HepG2 (cell line): ENCODE measurements around the gene PSMD12. TPM values are rescaled to one million over a fixed set of nuclear protein-coding genes. Genes with fewer than 3 reads are reported as not detected.

Source experiments
- AKAP8 ChIP-seq: sonication (generic); formaldehyde crosslinking; IDR thresholded peaks from 2 replicates; pipeline ENCODE4 v1.5.1; 2020; ENCODE audit warnings: mild to moderate bottlenecking, missing genetic modification reagents
- DNMT1 ChIP-seq: sonication (generic); formaldehyde crosslinking; IDR thresholded peaks from 2 replicates; pipeline ENCODE4 v1.5.1; 2020; ENCODE audit warnings: mild to moderate bottlenecking, missing genetic modification reagents
- GATAD2A ChIP-seq: IDR thresholded peaks from 2 replicates; pipeline ENCODE4 v1.6.1; 2016
- IKZF5 ChIP-seq: IDR thresholded peaks from 2 replicates; pipeline ENCODE4 v1.6.1; 2018; ENCODE audit warnings: missing genetic modification reagents, mild to moderate bottlenecking, missing compliant biosample characterization
- KDM3A ChIP-seq: IDR thresholded peaks from 2 replicates; pipeline ENCODE4 v1.6.1; 2018; ENCODE audit warnings: low read depth, missing compliant biosample characterization
- LBX2 ChIP-seq: sonication (generic); formaldehyde crosslinking; IDR thresholded peaks from 2 replicates; pipeline ENCODE4 v1.5.0; 2020; ENCODE audit warnings: missing genetic modification reagents, mild to moderate bottlenecking, borderline replicate concordance
- MTERF4 ChIP-seq: sonication (generic); formaldehyde crosslinking; IDR thresholded peaks from 2 replicates; pipeline ENCODE4 v1.8.0; 2023; ENCODE audit warnings: mild to moderate bottlenecking, missing genetic modification reagents
- TEF ChIP-seq: sonication (generic); formaldehyde crosslinking; IDR thresholded peaks from 2 replicates; pipeline ENCODE4 v1.5.0; 2020; ENCODE audit warnings: missing genetic modification reagents
- THAP11 ChIP-seq: IDR thresholded peaks from 2 replicates; pipeline ENCODE4 v1.6.1; 2016; ENCODE audit warnings: missing biosample characterization, missing genetic modification reagents
- ZNF136 ChIP-seq: sonication (generic); formaldehyde crosslinking; IDR thresholded peaks from 2 replicates; pipeline ENCODE4 v1.8.1; 2022; ENCODE audit warnings: low read depth, mild to moderate bottlenecking, moderate library complexity, missing genetic modification reagents
- ZNF160 ChIP-seq: sonication (generic); formaldehyde crosslinking; IDR thresholded peaks from 2 replicates; pipeline ENCODE4 v1.8.0; 2022; ENCODE audit warnings: mild to moderate bottlenecking, inconsistent platforms, missing genetic modification reagents
- ZNF607 ChIP-seq: sonication (generic); formaldehyde crosslinking; IDR thresholded peaks from 2 replicates; pipeline ENCODE4 v1.5.1; 2020; ENCODE audit warnings: missing genetic modification reagents, mild to moderate bottlenecking, borderline replicate concordance
- ZNF780A ChIP-seq: sonication (generic); formaldehyde crosslinking; IDR thresholded peaks from 2 replicates; pipeline ENCODE4 v1.8.0; 2022; ENCODE audit warnings: mild to moderate bottlenecking, missing genetic modification reagents, moderate library complexity
- polyA plus RNA-seq, 8 experiments: library from polyadenylated mRNA; depleted of rRNA in 3 of 8; stranded (reverse) in 7 of 8; unstranded in 1 of 8; fragments of >200 nt; fragmentation: Illumina TruSeq in 4 of 8; extraction: Trizol in 4 of 8; gene quantifications; 2 replicates each; pipeline versions ENCODE4 v1.2.1 to v1.2.3, GENCODE V29; 2011 to 2016; ENCODE audit warnings: low read depth in 4 of 8, missing spikeins in 1 of 8, mixed read lengths in 1 of 8; ENCODE audit not compliant: insufficient read depth in 1 of 8
- total RNA-seq, 5 experiments: library from RNA; depleted of rRNA; stranded (reverse); fragments of >200 nt; fragmentation: Illumina TruSeq; extraction: Trizol; gene quantifications; 2 replicates each; pipeline ENCODE4 v1.2.3, GENCODE V29; 2016; ENCODE audit warnings: low read depth in 1 of 5
- TF ChIP-seq, protein P1 (sequence below): sonication (generic); formaldehyde crosslinking; IDR thresholded peaks from 2 replicates; pipeline ENCODE4 v1.8.1; 2023; ENCODE audit warnings: mild to moderate bottlenecking, moderate library complexity, missing genetic modification reagents
- TF ChIP-seq, protein P2 (sequence below): sonication (generic); formaldehyde crosslinking; IDR thresholded peaks from 2 replicates; pipeline ENCODE4 v1.4.0; 2020; ENCODE audit warnings: low read depth, missing genetic modification reagents
- TF ChIP-seq, protein P3 (sequence below): sonication (generic); formaldehyde crosslinking; IDR thresholded peaks from 2 replicates; pipeline ENCODE4 v1.4.0; 2020; ENCODE audit warnings: missing genetic modification reagents

Gene PSMD12
- total and polyA plus RNA-seq, 2 of the 13 experiments (the other 11 are each of a cell fraction or from before 2014, with no cell fraction given), result 27.4 to 71.7 TPM

DNA sequence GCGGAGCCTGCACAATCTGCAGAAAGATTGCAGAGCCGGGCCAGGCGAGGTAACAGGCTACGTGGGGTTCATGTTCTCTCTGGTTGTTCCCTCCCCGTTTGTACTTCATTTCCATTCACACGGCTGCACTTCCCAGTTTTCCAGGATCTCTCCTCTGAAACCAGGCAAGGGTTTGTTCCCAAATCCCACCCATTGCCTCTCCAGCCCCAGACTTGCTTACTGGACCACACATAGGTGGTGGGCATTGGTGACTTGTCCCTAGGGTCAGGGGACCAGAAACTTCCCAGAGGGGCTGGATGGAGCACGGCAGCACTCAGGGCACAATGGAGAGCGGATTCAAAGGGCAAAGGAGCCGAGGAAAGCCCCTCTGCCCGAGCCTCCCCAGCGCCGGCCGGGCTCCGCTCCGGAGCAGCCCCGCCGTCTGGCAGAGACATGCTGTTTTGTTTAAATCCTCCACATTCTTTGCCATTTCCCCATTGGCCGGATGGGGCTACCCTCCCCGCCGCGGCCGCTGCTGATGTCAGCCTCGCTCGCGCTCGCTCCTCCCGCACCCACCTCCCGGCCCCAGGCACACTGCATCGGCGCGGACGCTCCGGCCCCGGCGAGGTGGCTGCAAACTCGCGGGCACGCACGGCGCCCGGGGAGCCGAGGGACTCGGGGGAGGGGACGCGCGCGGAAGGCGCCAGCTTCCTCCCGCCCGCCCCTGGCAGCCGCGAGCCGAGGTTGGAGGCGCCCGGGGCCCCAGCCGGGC, 10.5 kb upstream of the PSMD12 start, which contains the start of gene PITPNC1 (continued):
- TF ChIP-seq, protein P1, sequence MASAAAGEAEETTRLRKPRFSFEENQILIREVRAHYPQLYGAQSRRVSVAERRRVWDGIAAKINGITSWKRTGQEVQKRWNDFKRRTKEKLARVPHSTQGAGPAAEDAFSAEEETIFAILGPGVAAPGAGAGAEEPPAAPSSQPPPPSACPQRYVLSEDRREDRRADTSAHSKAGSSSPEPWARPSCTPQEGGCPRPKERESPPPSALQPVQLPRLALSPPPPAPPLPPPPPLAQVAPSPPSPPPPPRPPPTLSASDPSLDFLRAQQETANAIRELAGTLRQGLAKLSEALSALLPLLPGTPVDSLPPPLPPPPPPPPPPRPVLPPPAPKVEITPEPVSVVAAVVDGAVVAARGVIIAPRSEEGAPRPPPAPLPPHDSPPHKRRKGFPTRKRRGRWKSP (CRISPR knock-in tag), result no peak
- no peak for TF ChIP-seq TEF (CRISPR knock-in tag)
- TF ChIP-seq ZNF780A (CRISPR knock-in tag), result no peak
- TF ChIP-seq ZNF160 (CRISPR knock-in tag), result no peak
- TF ChIP-seq, protein P2, sequence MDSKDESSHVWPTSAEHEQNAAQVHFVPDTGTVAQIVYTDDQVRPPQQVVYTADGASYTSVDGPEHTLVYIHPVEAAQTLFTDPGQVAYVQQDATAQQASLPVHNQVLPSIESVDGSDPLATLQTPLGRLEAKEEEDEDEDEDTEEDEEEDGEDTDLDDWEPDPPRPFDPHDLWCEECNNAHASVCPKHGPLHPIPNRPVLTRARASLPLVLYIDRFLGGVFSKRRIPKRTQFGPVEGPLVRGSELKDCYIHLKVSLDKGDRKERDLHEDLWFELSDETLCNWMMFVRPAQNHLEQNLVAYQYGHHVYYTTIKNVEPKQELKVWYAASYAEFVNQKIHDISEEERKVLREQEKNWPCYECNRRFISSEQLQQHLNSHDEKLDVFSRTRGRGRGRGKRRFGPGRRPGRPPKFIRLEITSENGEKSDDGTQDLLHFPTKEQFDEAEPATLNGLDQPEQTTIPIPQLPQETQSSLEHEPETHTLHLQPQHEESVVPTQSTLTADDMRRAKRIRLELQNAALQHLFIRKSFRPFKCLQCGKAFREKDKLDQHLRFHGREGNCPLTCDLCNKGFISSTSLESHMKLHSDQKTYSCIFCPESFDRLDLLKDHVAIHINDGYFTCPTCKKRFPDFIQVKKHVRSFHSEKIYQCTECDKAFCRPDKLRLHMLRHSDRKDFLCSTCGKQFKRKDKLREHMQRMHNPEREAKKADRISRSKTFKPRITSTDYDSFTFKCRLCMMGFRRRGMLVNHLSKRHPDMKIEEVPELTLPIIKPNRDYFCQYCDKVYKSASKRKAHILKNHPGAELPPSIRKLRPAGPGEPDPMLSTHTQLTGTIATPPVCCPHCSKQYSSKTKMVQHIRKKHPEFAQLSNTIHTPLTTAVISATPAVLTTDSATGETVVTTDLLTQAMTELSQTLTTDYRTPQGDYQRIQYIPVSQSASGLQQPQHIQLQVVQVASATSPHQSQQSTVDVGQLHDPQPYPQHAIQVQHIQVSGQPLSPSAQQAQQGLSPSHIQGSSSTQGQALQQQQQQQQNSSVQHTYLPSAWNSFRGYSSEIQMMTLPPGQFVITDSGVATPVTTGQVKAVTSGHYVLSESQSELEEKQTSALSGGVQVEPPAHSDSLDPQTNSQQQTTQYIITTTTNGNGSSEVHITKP (CRISPR knock-in tag), result no peak
- TF ChIP-seq AKAP8, result 0 out of 2 replicates have a peak, but pooled peaks have one; percentile 63
- no peak for TF ChIP-seq KDM3A (CRISPR knock-in tag)
- no peak for TF ChIP-seq ZNF607 (CRISPR knock-in tag)
- TF ChIP-seq, protein P3, sequence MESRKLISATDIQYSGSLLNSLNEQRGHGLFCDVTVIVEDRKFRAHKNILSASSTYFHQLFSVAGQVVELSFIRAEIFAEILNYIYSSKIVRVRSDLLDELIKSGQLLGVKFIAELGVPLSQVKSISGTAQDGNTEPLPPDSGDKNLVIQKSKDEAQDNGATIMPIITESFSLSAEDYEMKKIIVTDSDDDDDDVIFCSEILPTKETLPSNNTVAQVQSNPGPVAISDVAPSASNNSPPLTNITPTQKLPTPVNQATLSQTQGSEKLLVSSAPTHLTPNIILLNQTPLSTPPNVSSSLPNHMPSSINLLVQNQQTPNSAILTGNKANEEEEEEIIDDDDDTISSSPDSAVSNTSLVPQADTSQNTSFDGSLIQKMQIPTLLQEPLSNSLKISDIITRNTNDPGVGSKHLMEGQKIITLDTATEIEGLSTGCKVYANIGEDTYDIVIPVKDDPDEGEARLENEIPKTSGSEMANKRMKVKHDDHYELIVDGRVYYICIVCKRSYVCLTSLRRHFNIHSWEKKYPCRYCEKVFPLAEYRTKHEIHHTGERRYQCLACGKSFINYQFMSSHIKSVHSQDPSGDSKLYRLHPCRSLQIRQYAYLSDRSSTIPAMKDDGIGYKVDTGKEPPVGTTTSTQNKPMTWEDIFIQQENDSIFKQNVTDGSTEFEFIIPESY, result no peak
- 0 out of 2 replicates have a peak, but pooled peaks have one; percentile 23 for TF ChIP-seq ZNF136 (CRISPR knock-in tag)
- no peak for TF ChIP-seq MTERF4 (CRISPR knock-in tag)
- peak; percentile 35; the same call in 1 of the 2 replicates for TF ChIP-seq IKZF5 (CRISPR knock-in tag)
- TF ChIP-seq DNMT1, result 0 out of 2 replicates have a peak, but pooled peaks have one; percentile 64
- TF ChIP-seq LBX2 (CRISPR knock-in tag), result no peak
- peak; percentile 47; the same call in 1 of the 2 replicates for TF ChIP-seq THAP11 (CRISPR knock-in tag)
- no peak for TF ChIP-seq GATAD2A
